ENCODE measurements around the gene KRT9. TPM values are rescaled to one million over a fixed set of nuclear protein-coding genes. Genes with fewer than 3 reads are reported as not detected.

The KRT9 gene
- total and polyA plus RNA-seq, 2 donors (not counting 3 experiments of a cell fraction or from before 2014, with no cell fraction given): not detected

GRCh38 chr17:41538565-41538991 is 33.3 kb downstream of the KRT9 start:
- no peak for FAIRE-seq
- intact Hi-C loops (cut with micrococcal nuclease): no loop called here
- ChIA-PET CTCF (interaction anchor here (3.0 kb wide), 1 partner anchor 10 kb away, joined by 28 read pairs; no protein-coding TSS in a partner anchor), POLR2A (no interaction called here)
- Histone ChIP-seq H2AFZ (ENCODE audit: low read depth, low read length) (no peak overlapping the region), H3K4me3 (replicated peaks in 1 of 3; ENCODE audit: insufficient read depth in 1 of 3, low read depth in 1 of 3, low read length in 3 of 3) (no peak overlapping the region), H4K20me1 (replicated peaks; ENCODE audit: control insufficient read depth, extremely low read depth, insufficient read depth, low read length) (no peaks in the 10 kb centered on the region), H3K4me1 (ENCODE audit: control insufficient read depth, extremely low read depth, insufficient read depth, low read length) (no peaks in the 10 kb centered on the region), H3K79me2 (ENCODE audit: control insufficient read depth, insufficient read depth, low read length) (no peaks in the 10 kb centered on the region), H3K27me3 (ENCODE audit: control insufficient read depth in 2 of 2, insufficient read depth in 2 of 2, low read length in 2 of 2) (no peaks in the 10 kb centered on the region), H3K4me2 (ENCODE audit: insufficient read depth, low read length) (no peak overlapping the region), H3K27ac (ENCODE audit: insufficient read depth, low read depth, low read length) (no peak overlapping the region), H3K36me3 (ENCODE audit: control insufficient read depth in 2 of 2, extremely low read depth in 1 of 2, insufficient read depth in 2 of 2, low read length in 2 of 2) (no peaks in the 10 kb centered on the region), H3K9me1 (replicated peaks; ENCODE audit: control insufficient read depth, extremely low read depth, insufficient read depth, low read length) (no peaks in the 10 kb centered on the region), H3K9ac (replicated peaks; ENCODE audit: extremely low read depth, insufficient read depth, low read length) (no peak overlapping the region), H3K9me3 (replicated peaks; ENCODE audit: control insufficient read depth, insufficient read depth, low read length) (no peaks in the 10 kb centered on the region)
- TF ChIP-seq JUN (IDR thresholded peaks at IDR 0.05; ENCODE audit: borderline replicate concordance, insufficient read depth, insufficient read length, low read depth) (no peak), MAX (IDR thresholded peaks at IDR 0.05; ENCODE audit: insufficient read depth, insufficient read length) (no peak), POLR2AphosphoS5 (IDR thresholded peaks at IDR 0.05; ENCODE audit: insufficient read depth, low read depth, low read length) (no peak), FOS (IDR thresholded peaks at IDR 0.05; ENCODE audit: borderline replicate concordance, insufficient read depth, low read length) (no peak), POLR2A (IDR thresholded peaks at IDR 0.05; ENCODE audit: low read depth, low read length) (no peak), CTCF (IDR thresholded peaks at IDR 0.05; ENCODE audit: extremely low read depth in 1 of 2, insufficient read depth in 1 of 2, low read depth in 1 of 2, low read length in 2 of 2) (no peak), GATA2 (IDR thresholded peaks at IDR 0.05; ENCODE audit: insufficient read depth, insufficient read length, low read depth, low read length) (no peak), EZH2 (IDR thresholded peaks at IDR 0.05; ENCODE audit: borderline replicate concordance, low read depth, low read length, severe bottlenecking) (no peak), MYC (IDR thresholded peaks at IDR 0.05; ENCODE audit: low read depth, low read length) (no peak)
- DNase-seq (ENCODE audit: low read depth, low spot score): no peak
- dilution Hi-C loops (cut with MboI; ENCODE audit: extremely low pct_ligation_motif_present, low sequenced_read_pairs): no loop called here
- no TSS peak for BruUV-seq (replicated peaks)

Measured in endothelial cell of umbilical vein (primary cell).